ENCODE data around the gene HDC.

HDC gene

GRCh38 chr15:50228866-50229265 lies 36.7 kb downstream of the HDC start:
- DNase-seq (ENCODE audit: low read depth in 4 of 4, low spot score in 1 of 4), result no peak

GRCh38 chr15:50227076-50227475 lies 38.5 kb downstream of the HDC start:
- no peak for DNase-seq (ENCODE audit: low read depth in 4 of 4, low spot score in 1 of 4)

- no peak for DNase-seq (ENCODE audit: low read depth in 4 of 4, low spot score in 1 of 4)
Observed at GRCh38 chr15:50225938-50226337, 39.6 kb downstream of the HDC start.

GRCh38 chr15:50225057-50225456 lies 40.5 kb downstream of the HDC start:
- no peak for DNase-seq (ENCODE audit: low read depth in 4 of 4, low spot score in 1 of 4)

GRCh38 chr15:50224606-50225005 lies 40.9 kb downstream of the HDC start:
- DNase-seq (ENCODE audit: low read depth in 4 of 4, low spot score in 1 of 4), result no peak

GRCh38 chr15:50222181-50222580 lies 43.3 kb downstream of the HDC start:
- DNase-seq (ENCODE audit: low read depth in 4 of 4, low spot score in 1 of 4), result no peak

- DNase-seq (ENCODE audit: low read depth in 4 of 4, low spot score in 1 of 4), result no peak
Observed at GRCh38 chr15:50219820-50220219, 45.7 kb downstream of the HDC start.

GRCh38 chr15:50218691-50219090 lies 46.8 kb downstream of the HDC start:
- no peak for DNase-seq (ENCODE audit: low read depth in 4 of 4, low spot score in 1 of 4)

- DNase-seq (ENCODE audit: low read depth in 4 of 4, low spot score in 1 of 4), result no peak
Observed at GRCh38 chr15:50218291-50218690, 47.2 kb downstream of the HDC start.

- no peak for DNase-seq (ENCODE audit: low read depth in 4 of 4, low spot score in 1 of 4)
Observed at GRCh38 chr15:50210462-50211157, 54.9 kb downstream of the HDC start.

GRCh38 chr15:50209809-50210208 lies 55.7 kb downstream of the HDC start:
- DNase-seq (ENCODE audit: low read depth in 4 of 4, low spot score in 1 of 4), result no peak

- DNase-seq (ENCODE audit: low read depth in 4 of 4, low spot score in 1 of 4), result no peak
Observed at GRCh38 chr15:50206020-50206419, 59.5 kb downstream of the HDC start.

- no peak for DNase-seq (ENCODE audit: low read depth in 4 of 4, low spot score in 1 of 4)
Observed at GRCh38 chr15:50202003-50202402, 63.5 kb downstream of the HDC start.

- no peak for DNase-seq (ENCODE audit: low read depth in 4 of 4, low spot score in 1 of 4)
Observed at GRCh38 chr15:50192926-50193620, 72.5 kb downstream of the HDC start.

- DNase-seq (ENCODE audit: low read depth in 4 of 4, low spot score in 1 of 4), result no peak
Observed at GRCh38 chr15:50192164-50192563, 73.4 kb downstream of the HDC start.
